HEK293T (cell line): ENCODE measurements around the gene CCDC33.

Experiments
- BHLHE40 ChIP-seq: fragments of 450-650 bp; IDR thresholded peaks from 2 replicates; pipeline ENCODE4 v1.6.1; 2016; ENCODE audit warnings: mild to moderate bottlenecking, moderate library complexity, borderline replicate concordance
- SP1 ChIP-seq: fragments of 450-650 bp; IDR thresholded peaks from 2 replicates; pipeline ENCODE4 v1.6.1; 2017
- ZNF384 ChIP-seq: fragments of 450-650 bp; IDR thresholded peaks from 2 replicates; pipeline ENCODE4 v1.6.1; 2016
- TF ChIP-seq, protein P1 (sequence below): fragments of 450-650 bp; IDR thresholded peaks from 2 replicates; pipeline ENCODE4 v1.6.1; 2016

DNA sequence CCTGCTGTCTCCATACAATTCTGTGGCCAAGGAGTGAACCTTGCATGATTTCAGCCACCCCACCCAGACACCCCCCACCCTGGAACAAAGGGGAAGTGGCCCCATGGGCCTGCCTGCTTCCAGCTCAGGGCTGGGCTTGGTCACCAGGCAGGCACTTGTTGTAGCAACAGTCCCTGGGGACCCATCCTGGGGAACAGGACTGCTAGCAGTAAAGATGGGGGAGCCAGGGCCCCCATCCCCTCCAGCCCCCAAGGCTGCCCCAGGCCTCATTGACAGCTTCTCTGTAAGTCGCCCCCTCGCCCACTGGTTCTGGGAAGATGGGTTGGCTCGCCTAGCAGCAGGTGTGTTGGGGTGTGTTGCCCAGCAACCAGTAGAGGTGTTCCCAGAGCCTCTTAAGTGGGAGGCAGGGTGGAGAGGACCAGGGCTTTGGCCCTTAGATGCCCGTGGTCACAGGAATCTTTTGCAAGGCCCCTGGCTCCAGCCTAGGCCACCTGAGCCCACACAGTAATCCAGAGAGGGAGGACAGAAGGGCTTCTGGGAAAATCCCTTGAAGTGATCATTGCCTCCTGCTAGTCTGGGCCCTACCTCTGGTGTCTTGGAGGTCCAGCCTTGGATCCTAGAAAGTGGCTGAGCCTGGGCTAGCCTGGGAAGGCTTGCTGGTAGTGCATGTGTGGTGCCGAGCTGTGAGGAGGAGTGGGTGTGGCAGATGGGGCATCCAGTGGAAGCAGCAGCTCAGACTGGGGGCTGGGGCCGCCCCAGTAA is 82.4 kb downstream of the CCDC33 start:
- no peak for TF ChIP-seq SP1
- TF ChIP-seq ZNF384, result no peak
- TF ChIP-seq BHLHE40, result no peak
- TF ChIP-seq, protein P1, sequence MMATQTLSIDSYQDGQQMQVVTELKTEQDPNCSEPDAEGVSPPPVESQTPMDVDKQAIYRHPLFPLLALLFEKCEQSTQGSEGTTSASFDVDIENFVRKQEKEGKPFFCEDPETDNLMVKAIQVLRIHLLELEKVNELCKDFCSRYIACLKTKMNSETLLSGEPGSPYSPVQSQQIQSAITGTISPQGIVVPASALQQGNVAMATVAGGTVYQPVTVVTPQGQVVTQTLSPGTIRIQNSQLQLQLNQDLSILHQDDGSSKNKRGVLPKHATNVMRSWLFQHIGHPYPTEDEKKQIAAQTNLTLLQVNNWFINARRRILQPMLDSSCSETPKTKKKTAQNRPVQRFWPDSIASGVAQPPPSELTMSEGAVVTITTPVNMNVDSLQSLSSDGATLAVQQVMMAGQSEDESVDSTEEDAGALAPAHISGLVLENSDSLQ, result no peak
